Sigmoid colon (tissue), 3 donors: ENCODE data around the gene PPP1R3C.

ENCODE experiments used
- CTCF ChIP-seq, 4 experiments: fragments of 450-650 bp in 3 of 4; fragments of 200-600 bp in 1 of 4; IDR thresholded peaks; one replicate each; pipeline ENCODE4 v1.5.1; 2016 to 2019; ENCODE audit warnings: antibody characterized with exemption in 4 of 4, mild to moderate bottlenecking in 3 of 4, moderate library complexity in 2 of 4
- POLR2A ChIP-seq, 2 donors: fragments of 450-650 bp; IDR thresholded peaks; one replicate each; pipeline ENCODE4 v1.6.1; 2016; ENCODE audit warnings: antibody characterized with exemption in 2 of 2, mild to moderate bottlenecking in 2 of 2, moderate library complexity in 2 of 2

GRCh38 chr10:91653219-91653870, 20.5 kb upstream of the PPP1R3C start:
- TF ChIP-seq CTCF (IDR thresholded peaks at IDR 0.05): no peak
- TF ChIP-seq POLR2A (IDR thresholded peaks at IDR 0.05): no peak
